Large intestine (tissue), 3 donors: Measurements from ENCODE around the gene TTBK2. TPM values are rescaled to one million over a fixed set of nuclear protein-coding genes. Genes with fewer than 3 reads are reported as not detected.

ENCODE experiments used
- DNase-seq, 2 donors: peaks; one replicate each; pipeline versions ENCODE4 v3.0.0 to v3.0.0-alpha.2; 2013
- H3K27ac ChIP-seq: one replicate; pipeline ENCODE4 v1.5.1; 2013; ENCODE audit warnings: low read length
- H3K27me3 ChIP-seq: 2 replicates; pipeline ENCODE4 v1.6.1; 2013; ENCODE audit warnings: low read length; ENCODE audit not compliant: control insufficient read depth, insufficient read depth
- H3K36me3 ChIP-seq: 2 replicates; pipeline ENCODE4 v1.6.1; 2013; ENCODE audit warnings: low read length; ENCODE audit not compliant: control insufficient read depth, insufficient read depth
- H3K4me1 ChIP-seq: one replicate; pipeline ENCODE4 v1.6.1; 2013; ENCODE audit warnings: low read length; ENCODE audit not compliant: control insufficient read depth, insufficient read depth
- H3K4me3 ChIP-seq: one replicate; pipeline ENCODE4 v1.5.1; 2013; ENCODE audit warnings: low read length
- H3K9me3 ChIP-seq: one replicate; pipeline ENCODE4 v1.6.1; 2013; ENCODE audit warnings: mild to moderate bottlenecking, low read depth, low read length, moderate library complexity; ENCODE audit not compliant: control insufficient read depth
- WGBS: methylation state at CpG from one replicate; pipeline ENCODE4 v1.1.5; 2013; ENCODE audit warnings: low lambda C conversion rate; ENCODE audit not compliant: insufficient coverage; 5-methylcytosine and 5-hydroxymethylcytosine counted together
- polyA plus RNA-seq: library from polyadenylated mRNA; unstranded; fragments of 120-200 nt; gene quantifications from one replicate; pipeline ENCODE4 v1.2.1, GENCODE V29; 2013

Gene TTBK2
- polyA plus RNA-seq, 1 donor, result 7.2 TPM

- WGBS, result no CpG with 5 or more reads among the region's 7 CpGs
- no peak for DNase-seq
- Histone ChIP-seq H3K27me3 (no peaks in the 10 kb centered on the region), H3K36me3 (peaks cover 94% of the 10 kb centered on the region), H3K4me1 (no peaks in the 10 kb centered on the region), H3K27ac (no peak overlapping the region), H3K4me3 (no peak overlapping the region), H3K9me3 (no peaks in the 10 kb centered on the region)
These were observed 191.2 kb downstream of the TTBK2 start for GRCh38 chr15:42729409-42729808.

GRCh38 chr15:42728972-42729371 is 191.6 kb downstream of the TTBK2 start:
- DNase-seq, result no peak
- Histone ChIP-seq H3K27ac (no peak overlapping the region), H3K36me3 (peaks cover 94% of the 10 kb centered on the region), H3K4me1 (no peaks in the 10 kb centered on the region), H3K9me3 (no peaks in the 10 kb centered on the region), H3K27me3 (no peaks in the 10 kb centered on the region), H3K4me3 (no peak overlapping the region)
- WGBS, result no CpG with 5 or more reads among the region's 14 CpGs

GRCh38 chr15:42728560-42728959 is 192.0 kb downstream of the TTBK2 start:
- Histone ChIP-seq H3K27ac (no peak overlapping the region), H3K4me3 (no peak overlapping the region), H3K36me3 (peaks cover 93% of the 10 kb centered on the region), H3K27me3 (no peaks in the 10 kb centered on the region), H3K4me1 (no peaks in the 10 kb centered on the region), H3K9me3 (no peaks in the 10 kb centered on the region)
- no peak for DNase-seq
- WGBS, result no CpG with 5 or more reads among the region's 5 CpGs

GRCh38 chr15:42727750-42728381 is 192.7 kb downstream of the TTBK2 start:
- WGBS, result 100% methylated on average over 1 of the region's 13 CpGs
- peaks cover 94% of the 10 kb centered on the region for H3K36me3 ChIP-seq
- no peaks in the 10 kb centered on the region for H3K9me3 ChIP-seq
- no peak for DNase-seq
- no peaks in the 10 kb centered on the region for H3K27me3 ChIP-seq
- no peak overlapping the region for H3K27ac ChIP-seq
- H3K4me3 ChIP-seq, result no peak overlapping the region
- H3K4me1 ChIP-seq, result no peaks in the 10 kb centered on the region

- no peak for DNase-seq
- Histone ChIP-seq H3K27ac (no peak overlapping the region), H3K4me3 (no peak overlapping the region), H3K36me3 (peaks cover 95% of the 10 kb centered on the region), H3K4me1 (no peaks in the 10 kb centered on the region), H3K27me3 (no peaks in the 10 kb centered on the region), H3K9me3 (no peaks in the 10 kb centered on the region)
- WGBS, result no CpG with 5 or more reads among the region's 11 CpGs
These were observed 194.5 kb downstream of the TTBK2 start for GRCh38 chr15:42726114-42726513.

GRCh38 chr15:42725331-42725903 is 195.2 kb downstream of the TTBK2 start:
- DNase-seq, result no peak
- Histone ChIP-seq H3K9me3 (no peaks in the 10 kb centered on the region), H3K27me3 (no peaks in the 10 kb centered on the region), H3K4me1 (no peaks in the 10 kb centered on the region), H3K4me3 (no peak overlapping the region), H3K27ac (no peak overlapping the region), H3K36me3 (peaks cover 93% of the 10 kb centered on the region)
- no CpG with 5 or more reads among the region's 12 CpGs for WGBS

- Histone ChIP-seq H3K9me3 (no peaks in the 10 kb centered on the region), H3K27me3 (no peaks in the 10 kb centered on the region), H3K4me1 (no peaks in the 10 kb centered on the region), H3K27ac (no peak overlapping the region), H3K4me3 (no peak overlapping the region), H3K36me3 (peaks cover 91% of the 10 kb centered on the region)
- no peak for DNase-seq
- WGBS, result no CpG with 5 or more reads among the region's 6 CpGs
These were observed 196.3 kb downstream of the TTBK2 start for GRCh38 chr15:42724276-42724675.

GRCh38 chr15:42723068-42723467 is 197.5 kb downstream of the TTBK2 start:
- no peak for DNase-seq
- H3K36me3 ChIP-seq, result peaks cover 91% of the 10 kb centered on the region
- WGBS, result no CpG with 5 or more reads among the region's 4 CpGs
- no peaks in the 10 kb centered on the region for H3K27me3 ChIP-seq
- H3K4me1 ChIP-seq, result no peaks in the 10 kb centered on the region
- H3K4me3 ChIP-seq, result no peak overlapping the region
- no peaks in the 10 kb centered on the region for H3K9me3 ChIP-seq
- no peak overlapping the region for H3K27ac ChIP-seq

- Histone ChIP-seq H3K27me3 (no peaks in the 10 kb centered on the region), H3K9me3 (no peaks in the 10 kb centered on the region), H3K27ac (no peak overlapping the region), H3K36me3 (peaks cover 83% of the 10 kb centered on the region), H3K4me3 (no peak overlapping the region), H3K4me1 (no peaks in the 10 kb centered on the region)
- DNase-seq, result no peak
- WGBS, result no CpG with 5 or more reads among the region's 3 CpGs
These were observed 198.7 kb downstream of the TTBK2 start for GRCh38 chr15:42721916-42722315.

GRCh38 chr15:42721016-42721415 is 199.6 kb downstream of the TTBK2 start:
- no peak for DNase-seq
- Histone ChIP-seq H3K27me3 (no peaks in the 10 kb centered on the region), H3K27ac (no peak overlapping the region), H3K4me3 (no peak overlapping the region), H3K9me3 (no peaks in the 10 kb centered on the region), H3K36me3 (peaks cover 75% of the 10 kb centered on the region), H3K4me1 (no peaks in the 10 kb centered on the region)
- WGBS, result no CpG with 5 or more reads among the region's 6 CpGs

GRCh38 chr15:42720071-42720470 is 200.5 kb downstream of the TTBK2 start:
- WGBS, result 86% methylated on average over 1 of the region's 3 CpGs
- DNase-seq, result no peak
- H3K27me3 ChIP-seq, result no peaks in the 10 kb centered on the region
- H3K9me3 ChIP-seq, result no peaks in the 10 kb centered on the region
- no peak overlapping the region for H3K27ac ChIP-seq
- H3K36me3 ChIP-seq, result peaks cover 66% of the 10 kb centered on the region
- H3K4me1 ChIP-seq, result no peaks in the 10 kb centered on the region
- H3K4me3 ChIP-seq, result no peak overlapping the region
